SH-SY5Y (cell line): ENCODE measurements around the gene RPS6KA3.

ENCODE experiments used
- GATA2 ChIP-seq: IDR thresholded peaks from 2 replicates; pipeline ENCODE4 v1.6.1; 2011; ENCODE audit warnings: mild to moderate bottlenecking, low read depth, low read length
- GATA3 ChIP-seq: IDR thresholded peaks from 2 replicates; pipeline ENCODE4 v1.6.1; 2011; ENCODE audit warnings: low read depth, mild to moderate bottlenecking, low read length, moderate library complexity

GRCh38 chrX:20267607-20267930 lies 860 bp upstream of the RPS6KA3 start:
- no peak for TF ChIP-seq GATA2
- no peak for TF ChIP-seq GATA3
